ENCODE measurements around the gene ECE1.

The ECE1 gene

GRCh38 chr1:21289700-21290545 is at the start of gene ECE1:
TSS of gene ECE1 (minus strand) at chr1:21290463. CDS start at chr1:21290414, 49 bp downstream.
- no peak for DNase-seq

- no peak for DNase-seq
Observed at GRCh38 chr1:21339356-21340229, 49.3 kb upstream of the ECE1 start.

- no peak for DNase-seq
Observed at GRCh38 chr1:21338573-21339355, 48.5 kb upstream of the ECE1 start.

- peak; percentile 72 for DNase-seq
Observed at GRCh38 chr1:21337928-21338572, 47.8 kb upstream of the ECE1 start.

- DNase-seq = no peak
Observed at GRCh38 chr1:21337454-21337927, 47.2 kb upstream of the ECE1 start.

- no peak for DNase-seq
Observed at GRCh38 chr1:21337010-21337437, 46.8 kb upstream of the ECE1 start.

GRCh38 chr1:21335750-21336224 is 45.5 kb upstream of the ECE1 start:
- no peak for DNase-seq

GRCh38 chr1:21335088-21335691 is 44.9 kb upstream of the ECE1 start:
- DNase-seq = no peak

GRCh38 chr1:21334214-21335087 is 44.2 kb upstream of the ECE1 start:
- DNase-seq = peak; percentile 100

GRCh38 chr1:21333824-21334213 is 43.6 kb upstream of the ECE1 start:
- no peak for DNase-seq

GRCh38 chr1:21332554-21333311 is 42.5 kb upstream of the ECE1 start:
- no peak for DNase-seq

- DNase-seq = peak; percentile 52
Observed at GRCh38 chr1:21331752-21332478, 41.7 kb upstream of the ECE1 start.

GRCh38 chr1:21330544-21330943 is 40.3 kb upstream of the ECE1 start:
- no peak for DNase-seq

- no peak for DNase-seq
Observed at GRCh38 chr1:21329209-21329844, 39.1 kb upstream of the ECE1 start.

GRCh38 chr1:21327566-21328323 is 37.5 kb upstream of the ECE1 start:
- DNase-seq = no peak

GRCh38 chr1:21326861-21327344 is 36.6 kb upstream of the ECE1 start:
- DNase-seq = no peak

GRCh38 chr1:21325731-21326387 is 35.6 kb upstream of the ECE1 start:
- DNase-seq = no peak

All from MV-4-11 (cell line).